Stimulated activated CD4-positive, alpha-beta T cell treated with anti-CD3 and anti-CD28 coated beads, Interleukin-12 subunit alpha, Interleukin-12 subunit beta, amount 100 ng/mL, for 24 hours (primary cell): ENCODE measurements around the gene SLC27A2.

Source experiments
- DNase-seq, 2 experiments: peaks; one replicate each; pipeline ENCODE4 v3.0.0-alpha.2; 2020; ENCODE audit warnings: low read depth in 2 of 2

Gene SLC27A2

GRCh38 chr15:50241684-50242450 is 59.9 kb downstream of the SLC27A2 start:
- no peak for DNase-seq

DNA sequence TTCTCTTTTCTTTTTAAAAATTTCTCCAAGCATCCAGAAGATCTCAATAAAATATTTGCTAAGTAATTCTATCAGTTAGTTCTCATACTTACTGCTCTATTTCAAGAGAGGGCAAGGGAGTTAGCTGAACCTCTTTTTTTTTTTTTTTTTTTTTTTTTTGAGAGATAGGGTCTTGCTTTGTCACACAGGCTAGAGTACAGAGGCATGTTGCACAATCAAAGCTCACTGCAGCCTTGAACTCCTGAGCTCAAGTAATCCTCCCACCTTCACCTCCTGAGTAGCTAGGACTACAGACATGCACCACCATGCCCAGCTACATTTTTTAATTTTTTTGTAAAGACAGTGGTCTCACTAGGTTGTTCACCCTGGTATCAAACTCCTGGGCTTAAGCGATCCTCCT is 62.2 kb downstream of the SLC27A2 start:
- no peak for DNase-seq

DNA sequence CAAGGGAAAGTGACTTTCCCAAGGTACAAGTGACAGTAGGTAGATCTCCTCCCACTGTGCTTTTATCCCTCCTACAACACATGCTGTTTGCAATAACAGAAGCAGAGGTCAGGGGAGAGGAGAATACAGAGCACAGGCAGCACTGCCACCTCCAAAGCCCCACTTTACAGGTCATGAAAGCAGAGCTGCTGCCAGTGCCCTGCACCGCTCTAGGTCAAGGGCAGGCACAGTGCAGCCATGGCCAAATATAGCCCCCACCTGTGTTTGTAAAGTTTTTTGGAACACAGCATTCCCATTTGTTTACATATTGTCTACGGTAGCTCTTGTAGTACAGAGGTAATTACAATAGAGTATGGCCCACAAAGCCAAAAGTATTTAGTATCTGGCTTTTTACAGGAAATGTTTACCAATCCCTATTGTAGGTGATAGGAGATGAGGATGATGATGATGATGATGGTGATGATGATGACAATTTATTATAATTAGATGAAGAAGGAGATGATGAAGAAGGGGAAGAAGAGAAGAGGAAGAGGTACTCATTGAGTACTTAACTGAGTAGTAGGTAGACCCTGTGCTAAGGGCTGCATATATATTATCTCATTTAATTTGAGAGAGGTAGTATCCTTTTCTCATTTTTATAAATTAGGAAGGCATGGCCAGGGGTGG is 63.1 kb downstream of the SLC27A2 start:
- DNase-seq: no peak

- no peak for DNase-seq
Measured at GRCh38 chr15:50246631-50247030, 64.6 kb downstream of the SLC27A2 start.

GRCh38 chr15:50247819-50248655 is 66.0 kb downstream of the SLC27A2 start:
- peak; percentile 15 to 33 for DNase-seq

DNA sequence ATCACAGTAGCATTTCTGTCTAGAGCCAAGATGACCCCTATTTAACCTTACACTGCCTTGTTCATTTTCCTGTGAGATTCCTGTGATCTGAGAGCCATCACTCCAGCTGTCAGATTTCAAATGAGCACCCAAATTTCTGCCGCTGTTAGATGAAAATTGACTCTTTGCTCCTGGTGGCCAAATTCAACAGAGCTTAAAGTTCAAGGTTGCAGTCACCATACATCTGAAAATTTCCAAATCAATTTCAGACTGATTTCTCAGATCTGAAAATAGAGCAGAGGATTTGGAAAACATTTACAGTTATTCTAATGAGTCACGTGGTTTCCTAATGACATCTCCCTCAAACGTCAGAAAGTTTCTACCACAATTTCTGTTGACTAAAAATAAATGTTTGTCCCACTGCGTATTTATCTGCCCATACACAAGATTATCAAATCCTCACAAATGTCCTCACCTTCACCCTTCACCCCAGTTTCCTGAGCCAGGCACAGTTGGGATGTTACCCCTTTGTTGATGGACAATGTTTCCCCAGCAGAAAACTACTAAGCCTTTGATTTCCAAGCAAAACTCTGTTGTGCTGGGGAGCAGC is 67.1 kb downstream of the SLC27A2 start:
- DNase-seq: no peak

DNA sequence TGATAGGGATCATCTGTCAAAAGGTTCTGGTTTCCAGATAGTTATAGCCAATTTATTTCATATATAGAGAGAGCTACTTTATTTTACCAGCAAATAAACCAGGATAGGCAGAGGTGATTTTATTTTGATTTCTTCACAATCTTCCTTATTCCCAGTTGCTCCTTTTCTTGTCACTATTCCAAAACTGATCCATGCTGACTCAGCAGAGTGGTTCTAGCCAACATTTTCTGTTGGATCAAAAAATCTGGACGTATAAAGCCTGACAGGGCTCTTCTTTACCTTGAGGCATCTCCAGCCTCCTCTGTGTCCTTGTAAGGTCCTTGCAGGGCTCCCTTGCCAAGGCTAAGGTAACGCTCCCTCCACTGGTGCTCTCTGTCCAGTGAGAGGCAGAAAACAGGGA is 67.7 kb downstream of the SLC27A2 start:
- DNase-seq: no peak

- no peak for DNase-seq
Measured at GRCh38 chr15:50250760-50251394, 68.9 kb downstream of the SLC27A2 start.

DNA sequence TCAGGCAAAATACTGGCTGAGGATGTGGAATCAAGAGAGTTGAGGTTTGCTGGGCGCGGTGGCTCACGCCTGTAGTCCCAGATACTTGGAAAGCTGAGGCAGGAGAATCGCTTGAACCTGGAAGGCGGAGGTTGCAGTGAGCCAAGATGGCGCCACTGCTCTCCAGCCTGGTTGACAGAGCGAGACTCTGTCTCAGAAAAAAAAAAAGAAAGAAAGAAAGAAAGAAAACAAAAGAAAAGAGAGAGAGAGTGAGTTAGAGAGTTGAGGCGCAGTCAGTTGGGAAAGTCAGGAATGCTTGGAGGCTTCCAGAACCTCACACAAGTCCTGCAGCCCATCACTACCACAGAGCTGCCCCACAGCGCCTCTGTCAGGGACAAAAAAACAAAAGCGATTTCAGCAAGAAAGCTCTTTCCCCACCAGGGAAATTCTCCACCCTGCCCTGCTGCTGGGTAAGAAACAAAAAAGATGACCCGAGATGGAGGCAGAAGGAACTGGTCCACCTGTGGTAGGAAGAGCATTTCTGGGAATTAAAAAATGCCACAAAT is 69.7 kb downstream of the SLC27A2 start:
- DNase-seq: no peak

GRCh38 chr15:50252556-50252955 is 70.6 kb downstream of the SLC27A2 start:
- DNase-seq: no peak

GRCh38 chr15:50256188-50257041 is 74.4 kb downstream of the SLC27A2 start:
- no peak for DNase-seq

DNA sequence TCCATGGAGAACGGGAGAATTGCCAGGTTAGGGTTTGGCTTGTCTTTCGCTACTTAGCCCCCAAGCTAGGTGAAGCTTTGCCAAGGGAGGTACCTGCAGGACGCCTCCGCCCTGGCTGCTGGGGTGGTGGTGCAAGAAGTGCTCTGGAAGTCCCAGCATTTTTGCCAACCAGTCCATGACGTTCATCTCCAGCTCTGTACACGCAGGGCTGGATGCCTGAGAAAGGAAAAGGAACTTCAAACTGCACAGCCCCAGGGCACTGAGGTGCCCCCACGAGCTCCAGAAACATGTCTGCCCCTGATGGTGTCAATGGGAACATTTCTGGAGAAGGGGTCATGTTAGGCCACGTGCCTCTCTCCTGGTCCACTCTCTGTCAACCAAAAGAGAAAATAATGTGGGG is 75.3 kb downstream of the SLC27A2 start:
- no peak for DNase-seq

- DNase-seq: no peak
Measured at GRCh38 chr15:50257924-50258323, 75.9 kb downstream of the SLC27A2 start.

DNA sequence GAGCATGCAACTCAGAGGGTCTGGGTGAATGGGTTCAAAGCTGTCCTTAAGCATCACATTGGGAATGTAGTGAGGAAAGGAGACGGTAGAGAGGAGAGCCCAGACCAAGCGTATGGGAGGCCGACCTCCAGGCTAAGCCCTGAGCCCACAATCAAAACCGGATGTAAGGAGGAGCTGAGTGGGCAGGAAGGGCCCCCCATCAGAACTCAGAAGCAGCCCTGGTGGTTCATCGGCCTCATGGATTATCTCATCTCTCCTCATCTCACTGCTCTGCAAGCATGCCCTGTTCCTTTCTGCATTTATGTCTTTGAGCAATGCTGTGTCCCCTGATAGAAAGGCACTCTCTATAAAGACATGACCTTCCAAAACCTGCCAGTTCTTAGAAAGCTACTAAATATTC is 77.3 kb downstream of the SLC27A2 start:
- DNase-seq: no peak

GRCh38 chr15:50260969-50261496 is 79.0 kb downstream of the SLC27A2 start:
- no peak for DNase-seq

- DNase-seq: no peak
Measured at GRCh38 chr15:50261981-50262380, 80.0 kb downstream of the SLC27A2 start.

GRCh38 chr15:50262533-50262932 is 80.5 kb downstream of the SLC27A2 start:
- DNase-seq: peak in 1 of 2 experiments; percentile 40

GRCh38 chr15:50265620-50266019 is 83.6 kb downstream of the SLC27A2 start, which contains the start of gene HDC:
Gene HDC (minus strand): TSS chr15:50265726. CDS start chr15:50265623, 103 bp downstream.
- no peak for DNase-seq

GRCh38 chr15:50267577-50267976 is 85.6 kb downstream of the SLC27A2 start:
- DNase-seq: no peak

DNA sequence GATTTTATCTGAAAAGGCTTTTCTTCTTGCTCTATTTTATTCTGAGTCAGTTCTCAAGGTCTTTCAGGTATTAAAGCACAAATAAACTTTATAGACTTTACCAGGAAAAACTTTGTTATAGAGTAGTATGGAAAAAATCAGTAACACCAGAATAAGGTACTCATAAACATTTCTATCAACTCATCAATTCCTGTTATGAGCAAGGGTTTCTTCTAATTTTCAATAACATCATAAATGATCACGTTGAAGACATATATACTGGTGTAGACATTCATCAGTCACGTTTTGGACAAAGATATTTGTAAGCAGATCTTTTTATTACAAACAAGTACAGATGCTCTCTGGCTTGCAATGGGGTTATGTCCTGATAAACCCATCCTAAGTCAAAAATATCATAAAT is 93.1 kb downstream of the SLC27A2 start:
- DNase-seq: no peak
